Measurements from ENCODE around the gene ECHS1.
"Not testable (repeated sequence)": the region's sequence is repeated elsewhere in the genome, so short reads cannot be mapped to it uniquely, and the experiment has no call there.

The ECHS1 gene

DNA sequence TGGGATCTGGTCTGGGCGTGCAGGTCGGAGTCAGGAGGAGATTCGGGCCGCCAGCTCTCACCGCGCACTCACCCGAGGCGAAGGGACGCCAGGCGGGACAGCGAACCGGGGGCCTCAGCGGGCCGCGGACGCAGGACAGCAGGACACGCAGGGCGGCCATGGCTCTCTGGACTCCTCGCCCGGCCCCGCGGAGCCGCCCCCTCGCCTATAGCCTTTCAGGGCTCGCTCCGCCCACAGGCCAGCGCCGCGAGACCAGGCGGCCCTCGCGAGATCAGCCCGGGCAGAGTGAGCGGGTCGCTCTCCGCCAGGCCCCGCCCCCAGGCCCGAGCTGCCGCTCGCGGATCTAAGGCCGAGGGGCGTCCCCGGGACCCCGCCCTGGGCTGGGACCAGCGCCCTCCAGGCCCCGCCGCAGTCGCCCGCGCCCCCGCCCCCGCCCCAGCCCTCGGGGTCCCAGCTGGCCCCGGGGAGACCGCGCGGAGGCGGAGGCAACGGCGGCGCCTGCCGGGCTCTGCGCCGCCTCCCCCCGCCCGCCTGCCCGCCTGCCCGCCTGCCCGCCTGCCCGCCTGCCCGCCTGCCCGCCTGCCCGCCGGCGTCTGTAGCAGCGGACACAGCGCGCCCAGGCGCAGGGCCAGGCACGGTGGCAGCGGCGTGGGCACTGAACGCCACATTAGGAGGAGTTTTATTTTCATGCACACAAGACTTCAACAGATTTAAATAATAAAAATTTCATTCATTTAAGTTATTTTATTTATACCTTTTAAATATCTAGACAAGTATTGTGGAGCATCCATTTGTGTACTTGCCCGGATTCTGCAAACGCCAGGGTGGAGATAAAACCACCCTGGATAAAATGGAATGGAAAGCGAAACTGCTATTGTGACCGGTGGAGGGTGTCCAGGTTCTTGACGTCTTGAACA is at the start of gene ECHS1:
ECHS1 (minus strand) TSS at position 181 of the 917 bp plus-strand sequence; CDS start at position 160, 21 bp downstream.
- peak; percentile 86 for DNase-seq (ENCODE audit: low read depth, low spot score)

DNA sequence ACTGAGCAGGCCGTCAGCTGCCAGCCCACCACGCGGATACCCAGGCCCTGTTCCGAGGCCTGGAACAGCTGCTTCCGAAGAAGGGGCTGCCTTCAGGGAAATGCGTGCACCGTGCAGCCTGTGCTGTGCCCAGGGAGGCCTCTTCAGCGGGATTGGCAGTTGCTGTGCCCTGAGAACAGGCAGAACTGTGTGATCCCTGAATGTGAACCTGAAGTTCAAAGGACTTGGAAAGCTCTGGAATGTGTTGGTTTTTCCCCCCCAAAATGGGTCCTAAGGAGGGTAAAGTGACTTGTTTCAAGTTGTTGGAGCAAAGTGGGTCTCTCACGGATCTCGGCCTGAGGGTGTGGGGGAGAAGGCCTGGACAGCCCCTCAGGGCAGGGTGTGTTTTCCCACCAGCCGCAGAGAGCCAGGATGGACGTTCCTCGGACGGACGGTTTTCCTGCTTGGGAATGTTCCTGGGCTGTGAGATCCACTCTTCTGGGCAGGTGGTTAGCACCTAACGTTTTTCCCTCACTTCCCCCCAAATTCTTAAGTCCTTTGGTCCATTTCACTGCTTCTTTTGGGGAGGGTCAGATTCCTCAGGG is 49.2 kb upstream of the ECHS1 start:
- DNase-seq (ENCODE audit: low read depth, low spot score), result no peak

DNA sequence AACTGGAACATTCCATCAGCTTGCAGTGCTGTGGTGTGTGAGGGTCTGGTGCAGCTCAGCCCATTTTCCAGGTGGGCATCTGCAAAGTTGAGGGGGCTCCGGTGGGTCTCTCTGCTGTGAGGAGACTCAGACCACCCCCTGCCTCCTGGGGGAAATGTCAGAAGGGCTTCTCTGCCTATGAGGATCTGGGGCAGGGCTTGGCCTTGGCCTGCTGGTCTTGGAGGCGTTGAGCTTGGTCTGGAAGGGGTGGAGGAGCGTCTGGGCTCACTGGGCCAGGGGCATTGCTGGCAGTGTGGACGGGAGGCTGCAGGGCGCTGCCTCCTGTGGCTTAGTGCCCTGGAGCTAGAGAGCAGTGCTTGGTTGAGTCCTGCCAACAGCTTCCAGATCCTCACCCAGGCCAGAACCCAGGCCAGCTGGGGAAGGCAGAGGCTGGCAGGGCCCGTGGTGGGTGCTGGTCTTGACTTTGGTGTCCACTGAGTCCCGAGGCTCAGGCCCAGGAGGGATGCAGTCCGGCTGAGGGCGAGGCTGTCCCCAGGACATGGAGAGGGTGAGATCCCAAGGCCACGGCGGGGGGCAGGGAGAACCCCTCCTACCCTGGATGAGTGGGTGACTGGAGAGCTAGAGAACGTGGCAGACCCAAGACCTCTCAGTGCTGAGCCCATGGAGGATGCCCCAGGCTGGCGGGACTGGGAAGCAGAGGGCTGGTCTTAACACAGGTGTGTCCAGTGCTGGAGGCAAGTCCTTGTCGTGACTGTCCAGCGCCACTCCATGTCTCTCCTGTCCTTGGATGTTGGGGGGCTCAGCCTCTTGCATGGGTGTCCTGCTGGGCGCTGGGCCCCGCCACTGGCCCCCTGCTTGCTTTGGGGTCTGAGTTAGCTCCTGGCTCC is 48.4 kb upstream of the ECHS1 start:
- no peak for DNase-seq (ENCODE audit: low read depth, low spot score)

DNA sequence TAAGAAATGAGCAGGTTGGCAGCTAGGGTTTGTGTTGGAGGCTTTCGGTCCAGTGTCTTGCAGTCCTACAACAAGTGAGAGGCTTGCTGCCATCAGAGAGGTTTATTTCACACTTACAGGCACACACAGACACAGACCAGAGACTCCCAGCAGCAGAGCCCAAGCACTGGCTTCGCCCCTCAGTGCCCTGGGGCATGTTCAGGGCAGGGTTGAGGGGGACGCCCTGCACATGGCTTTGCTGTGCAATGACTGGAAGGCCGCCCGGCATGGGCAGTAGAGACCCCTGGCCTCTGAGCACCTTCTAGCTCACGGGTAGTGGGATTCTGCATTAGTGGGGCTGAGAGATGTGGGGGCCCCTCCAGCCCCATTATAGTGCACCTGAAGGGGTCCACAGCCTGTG is 47.4 kb upstream of the ECHS1 start:
- DNase-seq (ENCODE audit: low read depth, low spot score), result no peak

GRCh38 chr10:133420028-133420427 is 46.9 kb upstream of the ECHS1 start:
- no peak for DNase-seq (ENCODE audit: low read depth, low spot score)

DNA sequence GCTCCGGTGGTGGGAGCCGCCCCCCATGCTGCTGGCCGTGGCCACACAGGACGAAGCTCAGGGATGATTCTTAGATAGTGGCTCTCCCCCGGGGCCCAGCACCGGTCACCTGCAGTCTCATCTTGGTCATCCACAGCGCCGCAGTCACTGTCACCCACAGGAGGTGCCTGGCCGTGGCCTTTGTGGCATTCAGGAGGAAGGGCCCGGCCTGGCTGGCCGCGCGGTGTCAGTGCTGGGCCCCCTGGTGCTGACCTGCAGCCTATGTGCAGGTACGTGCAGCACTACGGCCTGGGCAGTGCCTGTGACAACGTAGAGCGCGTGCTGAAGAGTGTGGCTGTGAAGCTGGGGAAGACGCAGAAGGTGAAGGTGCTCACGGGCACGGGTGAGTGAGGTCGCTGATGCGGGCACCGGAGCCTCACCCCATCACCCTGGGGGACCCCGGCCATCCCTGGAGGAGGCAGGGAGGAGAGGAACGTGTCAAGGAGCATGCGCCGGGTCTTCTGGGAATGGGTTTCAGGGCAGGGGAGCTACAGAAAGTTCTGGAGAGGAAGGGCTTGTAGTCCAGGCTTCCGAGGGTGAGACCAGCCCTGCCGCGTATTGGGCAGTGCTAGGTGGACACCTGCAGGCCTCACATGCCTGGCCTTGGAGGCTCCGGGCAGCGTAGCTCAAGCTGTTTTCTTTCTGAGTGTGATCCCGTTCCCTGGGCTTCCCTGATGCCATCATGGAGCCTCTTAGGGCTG is 46.2 kb upstream of the ECHS1 start:
- DNase-seq (ENCODE audit: low read depth, low spot score), result no peak

GRCh38 chr10:133418289-133418993 is 45.3 kb upstream of the ECHS1 start:
- no peak for DNase-seq (ENCODE audit: low read depth, low spot score)

- no peak for DNase-seq (ENCODE audit: low read depth, low spot score)
Observed at GRCh38 chr10:133415752-133416151, 42.6 kb upstream of the ECHS1 start.

- DNase-seq (ENCODE audit: low read depth, low spot score), result not testable (repeated sequence)
Observed at GRCh38 chr10:133414401-133414800, 41.2 kb upstream of the ECHS1 start.

DNA sequence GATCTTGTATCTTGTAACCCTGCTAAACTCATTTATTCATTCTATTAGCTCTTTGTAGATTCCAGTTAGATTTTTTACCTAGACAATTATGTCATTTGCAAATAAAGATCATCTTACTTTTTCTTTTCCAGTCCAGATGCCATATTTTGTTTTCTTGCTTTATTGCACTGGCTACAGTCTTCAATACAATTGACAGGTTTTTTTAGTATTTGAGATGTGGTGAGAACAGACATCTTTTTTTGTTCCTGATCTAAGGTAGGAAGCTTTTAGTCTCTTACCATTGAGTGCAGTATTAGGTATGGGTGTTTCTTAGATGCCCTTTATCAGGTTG is 39.2 kb upstream of the ECHS1 start:
- DNase-seq (ENCODE audit: low read depth, low spot score), result no peak

DNA sequence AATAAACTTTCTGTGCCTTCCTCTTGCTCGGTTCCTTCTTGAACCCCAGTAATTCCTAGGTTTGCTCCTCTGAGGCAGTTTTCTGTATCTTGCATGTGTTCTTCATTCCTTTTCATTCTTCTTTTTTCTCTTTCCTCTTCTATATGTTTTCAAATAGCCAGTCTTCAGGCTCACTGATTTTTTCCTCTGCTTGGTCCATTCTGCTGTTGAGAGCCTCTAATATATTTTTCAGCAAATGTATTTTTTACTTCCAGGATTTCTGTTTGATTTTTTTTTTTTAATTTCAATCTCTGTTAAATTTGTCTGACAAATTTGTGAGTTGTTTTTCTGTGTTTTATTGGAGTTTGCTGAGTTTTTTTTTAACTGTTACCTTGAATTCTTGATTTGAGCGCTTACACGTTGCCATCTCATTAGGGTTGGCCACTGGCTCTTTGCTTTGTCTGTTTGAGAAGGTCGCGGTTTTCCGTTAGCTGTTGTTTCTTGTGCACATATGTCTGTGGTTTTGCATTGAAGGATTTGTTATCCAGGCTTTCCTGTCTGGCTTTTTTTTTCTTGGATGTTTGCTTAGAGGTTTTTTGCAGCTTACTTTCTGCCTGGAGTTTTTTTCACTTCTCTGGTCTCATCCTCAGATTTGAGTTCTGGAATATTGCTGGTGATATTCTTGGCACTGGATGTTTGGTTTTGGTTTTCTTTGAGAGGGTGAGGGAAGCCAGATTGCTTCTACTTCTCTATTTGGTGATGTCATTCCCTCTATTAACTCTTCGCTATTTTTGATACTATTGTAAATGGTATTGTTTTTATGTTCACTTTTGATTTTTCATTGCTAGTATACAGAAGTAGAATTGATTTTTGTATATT is 38.6 kb upstream of the ECHS1 start:
- DNase-seq (ENCODE audit: low read depth, low spot score), result no peak

- no peak for DNase-seq (ENCODE audit: low read depth, low spot score)
Observed at GRCh38 chr10:133405844-133406527, 32.8 kb upstream of the ECHS1 start.

GRCh38 chr10:133405272-133405671 is 32.1 kb upstream of the ECHS1 start:
- DNase-seq (ENCODE audit: low read depth, low spot score), result no peak

- DNase-seq (ENCODE audit: low read depth, low spot score), result no peak
Observed at GRCh38 chr10:133403784-133404183, 30.6 kb upstream of the ECHS1 start.

DNA sequence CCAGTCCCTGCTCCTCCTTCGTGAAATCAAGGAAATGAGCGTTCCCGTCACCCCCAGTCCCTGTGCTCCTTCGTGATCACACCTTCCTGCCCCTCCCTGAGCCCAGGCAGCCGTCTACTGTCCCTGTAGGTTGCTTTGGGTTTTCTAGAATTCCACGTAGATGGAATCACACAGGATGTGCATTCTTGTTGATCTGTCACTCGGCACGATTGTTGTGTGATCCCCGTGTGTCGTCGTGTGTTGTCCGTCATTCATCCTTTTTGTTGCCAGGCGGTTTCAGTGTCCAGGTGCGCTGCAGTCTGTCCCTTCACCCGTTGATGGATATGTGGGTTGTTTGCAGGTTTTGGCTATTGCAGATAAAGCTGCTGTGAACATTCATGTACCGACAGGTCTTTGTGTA is 30.2 kb upstream of the ECHS1 start:
- no peak for DNase-seq (ENCODE audit: low read depth, low spot score)

- DNase-seq (ENCODE audit: low read depth, low spot score), result no peak
Observed at GRCh38 chr10:133401981-133402725, 29.0 kb upstream of the ECHS1 start.

DNA sequence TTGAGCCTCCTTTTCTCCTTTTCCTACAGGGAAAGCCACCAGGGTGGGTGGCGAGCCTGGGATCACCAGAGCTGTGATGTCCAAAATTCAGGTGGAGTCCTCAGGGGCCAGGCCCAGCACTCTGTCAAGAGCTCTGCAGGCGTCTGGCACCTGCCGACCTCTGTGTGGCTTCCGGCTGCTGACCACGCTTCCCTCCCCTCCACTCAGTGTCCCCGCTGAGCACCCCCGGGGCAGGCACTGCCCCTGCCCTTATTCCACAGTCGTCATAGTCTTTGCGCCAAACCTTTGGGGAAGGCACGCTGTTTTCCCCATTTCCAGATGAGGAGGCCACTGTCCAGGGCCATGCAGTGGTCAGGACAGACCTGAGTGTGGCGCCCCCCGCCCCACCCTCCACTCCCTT is 28.3 kb upstream of the ECHS1 start:
- DNase-seq (ENCODE audit: low read depth, low spot score), result no peak

GRCh38 chr10:133400624-133401424 is 27.7 kb upstream of the ECHS1 start:
- no peak for DNase-seq (ENCODE audit: low read depth, low spot score)

Measured in activated naive CD8-positive, alpha-beta T cell treated with anti-CD3 and anti-CD28 coated beads, Interleukin-2, amount 50 U/mL, for 16 hours (primary cell).